NCI-H1105 (cell line): Measurements from ENCODE around the gene CYP2R1.
"Not testable (repeated sequence)": the region's sequence is repeated elsewhere in the genome, so short reads cannot be mapped to it uniquely, and the experiment has no call there.

Experiments used
- DNase-seq: peaks from one replicate; lab custom pipeline; 2025; lab: John Stamatoyannopoulos, UW

Gene CYP2R1

GRCh38 chr11:14891143-14892035 is 642 bp downstream of the CYP2R1 start:
- peak; percentile 90 for DNase-seq

- DNase-seq = no peak
These were observed 5.5 kb downstream of the CYP2R1 start for GRCh38 chr11:14886513-14886912.

GRCh38 chr11:14884667-14885273 is 7.3 kb downstream of the CYP2R1 start:
- no peak for DNase-seq

- not testable (repeated sequence) for DNase-seq
These were observed 8.3 kb downstream of the CYP2R1 start for GRCh38 chr11:14883683-14884082.

- DNase-seq = no peak
These were observed 9.8 kb downstream of the CYP2R1 start for GRCh38 chr11:14882196-14882595.

- no peak for DNase-seq
These were observed 10.3 kb downstream of the CYP2R1 start for GRCh38 chr11:14881576-14882193.

- DNase-seq = no peak
These were observed 16.9 kb downstream of the CYP2R1 start for GRCh38 chr11:14875163-14875562.

- DNase-seq = no peak
These were observed 18.4 kb downstream of the CYP2R1 start for GRCh38 chr11:14873632-14874031.

- DNase-seq = no peak
These were observed 20.0 kb downstream of the CYP2R1 start for GRCh38 chr11:14872032-14872431.

- DNase-seq = not testable (repeated sequence)
These were observed 28.3 kb downstream of the CYP2R1 start for GRCh38 chr11:14863775-14864174.

- no peak for DNase-seq
These were observed 30.4 kb downstream of the CYP2R1 start for GRCh38 chr11:14861680-14862079.

- DNase-seq = no peak
These were observed 31.5 kb downstream of the CYP2R1 start for GRCh38 chr11:14860511-14860910.

GRCh38 chr11:14858404-14858803 is 33.6 kb downstream of the CYP2R1 start:
- DNase-seq = no peak

GRCh38 chr11:14857621-14858020 is 34.4 kb downstream of the CYP2R1 start:
- no peak for DNase-seq

- DNase-seq = no peak
These were observed 36.1 kb downstream of the CYP2R1 start for GRCh38 chr11:14855890-14856289.

- no peak for DNase-seq
These were observed 38.0 kb downstream of the CYP2R1 start for GRCh38 chr11:14854057-14854456.

- DNase-seq = no peak
These were observed 39.4 kb downstream of the CYP2R1 start for GRCh38 chr11:14852571-14853177.

- no peak for DNase-seq
These were observed 50.0 kb downstream of the CYP2R1 start for GRCh38 chr11:14842002-14842401.

GRCh38 chr11:14835496-14836492 is 56.2 kb downstream of the CYP2R1 start:
- no peak for DNase-seq
